HTERT RPE-1 (cell line): Measurements from ENCODE around the gene WT1.

ENCODE experiments used
- in situ Hi-C: fragments of 300-500 bp; cut with MboI; formaldehyde crosslinking; loops from 4 replicates; pipeline ENCODE4 v1.14.3; 2020; ENCODE audit warnings: low sequenced_read_pairs

Gene WT1

GRCh38 chr11:32438866-32439489 lies 3.6 kb upstream of the WT1 start:
- in situ Hi-C loops = no loop called here

GRCh38 chr11:32438346-32438865 lies 3.1 kb upstream of the WT1 start:
- in situ Hi-C loops = no loop called here

DNA sequence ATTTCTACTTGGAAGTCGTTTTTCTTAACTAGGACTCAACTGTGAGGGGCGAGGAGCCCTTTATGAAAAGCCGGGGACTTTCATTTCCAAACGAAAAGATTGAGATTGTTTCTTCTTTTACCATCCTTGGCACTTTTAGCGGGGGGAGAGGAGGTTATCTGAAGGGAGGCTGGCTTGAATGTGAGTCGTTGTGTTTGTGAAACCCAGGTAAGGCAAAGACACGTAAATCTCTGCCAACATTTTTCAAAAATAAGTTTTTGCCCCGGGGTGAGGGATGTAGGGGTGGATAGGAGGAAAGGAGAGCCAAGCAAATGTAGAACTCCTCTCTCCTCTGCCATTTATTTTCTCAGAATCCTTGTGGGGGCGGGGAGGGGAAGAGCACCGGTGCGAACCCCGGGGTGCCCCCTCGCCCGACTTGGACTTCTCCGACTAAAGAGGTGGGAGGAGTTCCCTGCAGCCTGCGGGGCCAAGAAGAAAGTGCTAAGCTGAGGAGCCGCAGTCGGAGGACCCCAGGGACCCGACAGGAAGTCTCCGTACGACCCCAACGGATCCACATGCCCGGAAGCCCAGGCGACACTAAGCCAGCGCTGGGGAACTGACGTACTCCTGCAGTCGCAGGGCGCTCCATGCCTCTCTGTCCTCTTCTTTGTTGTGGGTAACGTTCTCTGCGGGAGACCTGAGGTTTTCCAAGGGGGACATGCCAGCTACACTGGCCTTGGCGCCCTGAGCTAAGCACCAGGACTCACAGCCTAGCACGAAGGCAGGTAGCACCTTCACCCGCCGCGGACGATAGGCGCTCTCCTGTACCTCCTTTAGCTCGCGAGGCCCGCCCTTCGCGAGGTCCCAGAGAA lies 2.4 kb upstream of the WT1 start:
- in situ Hi-C loops = no loop called here

- in situ Hi-C loops = no loop called here
Observed at GRCh38 chr11:32436751-32437494, 1.6 kb upstream of the WT1 start.

DNA sequence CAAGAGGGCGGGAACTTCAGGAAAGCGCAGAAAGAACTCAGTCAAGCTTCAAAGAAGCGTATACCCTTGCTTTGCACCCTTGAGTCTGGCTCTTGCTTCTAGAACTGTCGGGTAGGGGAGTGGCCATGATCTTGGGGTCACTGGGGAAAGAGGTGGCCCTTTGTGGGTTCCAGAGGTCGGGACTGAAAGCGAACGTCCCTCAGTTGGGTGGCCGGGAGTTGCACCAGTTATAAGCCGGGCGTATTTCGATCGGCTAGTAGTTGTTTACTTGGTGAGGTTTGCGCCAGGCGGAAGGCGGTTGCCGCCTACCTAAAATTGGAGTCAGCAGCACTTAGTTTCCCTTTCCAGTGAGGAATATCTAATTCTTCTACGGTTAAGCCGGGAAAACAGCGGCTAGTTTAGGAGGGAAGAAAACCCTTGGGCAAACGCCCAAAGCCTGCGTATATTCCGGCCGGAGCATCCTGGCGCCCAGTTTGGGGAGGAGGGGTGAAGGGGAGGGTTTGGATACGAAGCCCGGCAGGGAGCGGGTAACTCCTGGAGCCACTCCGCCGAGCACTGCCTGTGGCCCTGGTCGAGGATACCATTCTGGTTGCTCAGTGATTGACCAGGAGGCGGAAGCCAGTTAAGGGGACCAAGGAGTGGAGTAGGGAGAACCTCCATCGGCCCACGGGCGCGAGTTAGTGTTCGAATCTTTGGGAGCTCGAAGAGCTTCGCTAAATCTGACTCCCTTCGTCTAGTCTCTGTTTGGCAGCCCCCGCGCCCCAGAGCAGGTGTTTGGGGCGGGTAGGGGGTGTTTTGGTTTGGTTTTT lies 807 bp upstream of the WT1 start:
- in situ Hi-C loops = no loop called here

DNA sequence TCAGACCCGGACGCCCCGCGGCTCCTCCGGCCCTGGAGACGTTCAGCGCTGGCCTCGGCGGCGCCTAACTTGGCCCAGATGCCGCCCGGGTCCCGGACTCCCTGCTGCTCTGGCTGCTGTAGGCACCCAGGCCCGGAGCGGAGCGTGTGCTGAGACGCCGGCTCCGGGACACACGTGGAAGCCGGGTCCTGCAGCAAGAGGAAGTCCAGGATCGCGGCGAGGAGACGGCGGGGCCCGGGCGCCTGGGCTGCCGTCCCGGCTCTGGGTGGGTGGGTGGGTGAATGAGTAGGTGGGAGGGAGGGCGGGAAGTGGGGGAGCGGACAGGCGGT lies 223 bp downstream of the WT1 start:
- in situ Hi-C loops = no loop called here

GRCh38 chr11:32434356-32435151 lies 785 bp downstream of the WT1 start:
- in situ Hi-C loops = no loop called here

GRCh38 chr11:32433914-32434355 lies 1.4 kb downstream of the WT1 start:
- in situ Hi-C loops = no loop called here

- in situ Hi-C loops = no loop called here
Observed at GRCh38 chr11:32433101-32433913, 2.0 kb downstream of the WT1 start.

- in situ Hi-C loops = no loop called here
Observed at GRCh38 chr11:32432565-32432964, 2.8 kb downstream of the WT1 start.

DNA sequence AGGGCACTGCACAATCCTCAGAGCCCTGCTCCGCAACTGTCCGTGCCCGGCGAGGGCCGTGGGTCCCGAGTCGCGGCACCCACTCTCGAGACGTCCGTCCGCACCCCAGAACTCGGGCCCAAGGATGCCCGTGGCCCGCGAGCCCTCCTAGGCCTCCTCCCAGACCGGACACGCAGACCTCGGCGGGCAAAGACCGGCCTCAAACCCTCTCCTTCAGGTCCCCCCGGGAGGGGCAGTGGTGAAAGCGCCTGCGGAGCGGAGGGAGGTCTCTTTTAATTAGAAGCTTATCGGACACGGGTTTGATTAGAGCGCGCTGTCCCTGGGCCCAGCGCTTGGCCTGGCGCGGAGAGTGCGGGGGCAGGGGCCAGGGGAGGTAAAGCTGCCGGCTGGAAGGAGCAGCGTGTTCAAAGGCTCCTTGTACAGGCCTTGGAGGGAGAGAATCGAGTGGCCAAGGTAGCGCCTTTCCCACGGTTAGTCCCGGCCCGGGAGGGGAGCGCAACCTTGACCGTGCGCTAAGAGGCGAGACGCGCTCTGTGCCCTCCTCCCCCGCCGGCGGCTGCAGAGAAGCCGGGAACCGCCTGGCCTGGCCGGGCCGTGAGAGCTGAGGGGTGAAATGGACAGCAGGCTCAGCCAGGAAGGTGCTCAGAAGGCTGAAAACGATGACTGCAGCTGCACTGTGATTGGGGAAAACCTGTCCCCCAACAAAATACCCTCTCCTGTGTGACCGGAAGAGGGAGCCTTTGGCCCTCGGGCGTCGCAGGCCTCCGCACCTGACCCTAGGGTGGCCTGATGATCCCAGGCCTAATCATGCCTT lies 4.6 kb downstream of the WT1 start:
- in situ Hi-C loops = no loop called here

DNA sequence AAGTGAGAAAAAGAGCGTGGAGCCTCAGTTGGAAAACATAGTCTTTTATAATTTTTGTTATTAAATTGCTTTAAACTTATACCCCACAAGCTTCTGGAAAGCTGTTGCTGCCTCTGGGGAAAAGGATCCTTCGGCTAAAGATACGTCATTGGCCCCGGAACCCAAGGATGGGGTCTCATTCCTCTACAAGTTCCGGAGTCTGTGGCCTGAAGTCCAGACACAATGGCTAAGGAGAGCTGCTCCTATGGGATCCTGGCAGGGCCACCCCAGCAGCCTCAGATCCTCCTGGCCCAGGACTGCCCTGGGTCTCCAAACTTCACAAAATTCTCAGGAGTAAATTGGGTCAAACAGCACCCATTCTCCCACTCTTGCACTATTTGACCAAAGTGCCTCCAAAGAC lies 5.9 kb downstream of the WT1 start:
- in situ Hi-C loops = no loop called here

- in situ Hi-C loops = no loop called here
Observed at GRCh38 chr11:32428665-32429303, 6.6 kb downstream of the WT1 start.

GRCh38 chr11:32427935-32428664 lies 7.2 kb downstream of the WT1 start:
- in situ Hi-C loops = no loop called here

GRCh38 chr11:32427616-32427934 lies 7.8 kb downstream of the WT1 start:
- in situ Hi-C loops = no loop called here

- in situ Hi-C loops = no loop called here
Observed at GRCh38 chr11:32426819-32427615, 8.3 kb downstream of the WT1 start.

DNA sequence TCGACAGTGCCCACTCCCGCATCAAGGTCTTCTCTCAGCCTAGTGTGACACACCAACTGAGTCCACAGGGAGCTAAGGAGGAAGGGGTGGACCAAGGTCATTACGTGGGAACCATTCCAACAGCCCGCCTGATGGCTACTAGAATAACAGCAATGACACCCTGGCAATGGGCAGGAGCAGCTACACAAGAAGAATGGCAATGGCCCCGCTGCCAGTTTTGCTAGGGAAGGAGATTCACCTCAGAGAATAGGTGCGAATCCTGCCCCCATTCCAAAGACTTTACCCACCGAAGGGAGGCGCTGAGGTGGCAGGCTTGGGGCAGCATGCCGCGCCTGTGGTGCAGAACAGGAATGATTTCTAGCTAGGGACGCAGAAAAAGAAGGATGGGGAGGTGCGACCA lies 9.1 kb downstream of the WT1 start:
- in situ Hi-C loops = no loop called here
